Uterus (tissue), 2 donors: ENCODE measurements around the gene SLC25A44.

ENCODE experiments used
- CTCF ChIP-seq, 4 experiments: fragments of 200-600 bp in 2 of 4; fragments of 450-650 bp in 2 of 4; sonication (generic) in 2 of 4; IDR thresholded peaks; one replicate each; pipeline ENCODE4 v1.5.1; 2016 to 2019; ENCODE audit warnings: antibody characterized with exemption in 4 of 4, mild to moderate bottlenecking in 2 of 4, moderate library complexity in 1 of 4
- POLR2A ChIP-seq, 2 donors: fragments of 450-650 bp; IDR thresholded peaks; one replicate each; pipeline ENCODE4 v1.6.1; 2016; ENCODE audit warnings: antibody characterized with exemption in 2 of 2, mild to moderate bottlenecking in 1 of 2, moderate library complexity in 1 of 2

- TF ChIP-seq CTCF (IDR thresholded peaks at IDR 0.05) (no peak), POLR2A (IDR thresholded peaks at IDR 0.05) (no peak)
Measured at GRCh38 chr1:156157506-156157905, 36.4 kb upstream of the SLC25A44 start.
